ENCODE data around the gene MYL5. TPM values are rescaled to one million over a fixed set of nuclear protein-coding genes. Genes with fewer than 3 reads are reported as not detected.
"Not testable (repeated sequence)": the region's sequence is repeated elsewhere in the genome, so short reads cannot be mapped to it uniquely, and the experiment has no call there.

Gene MYL5
- 27.9 and 29.2 TPM in 2 replicates for total RNA-seq

GRCh38 chr4:674172-675035 is at the start of gene MYL5, which contains the start of gene ATP5ME:
TSS of gene MYL5 (plus strand) at chr4:674542. CDS start at chr4:678027, 3,485 bp downstream.
TSS of gene ATP5ME (minus strand) at chr4:674276. CDS start at chr4:674247, 29 bp downstream.
- intact Hi-C loops (cut with micrococcal nuclease) = loop anchor here (1.0 to 10.0 kb wide), 14 partner anchors 10 to 1860 kb away; partner anchors contain the start of genes DGKQ, FAM193A, PCGF3 and PIGG

- intact Hi-C loops (cut with micrococcal nuclease) = no loop called here
Observed at GRCh38 chr4:624705-625590, 49.4 kb upstream of the MYL5 start, which contains the start of gene PDE6B. TSS of gene PDE6B (plus strand) at chr4:625573. CDS start at chr4:625627, 54 bp downstream.

- intact Hi-C loops (cut with micrococcal nuclease) = no loop called here
Observed at GRCh38 chr4:625631-626161, 48.6 kb upstream of the MYL5 start.

GRCh38 chr4:626201-627091 is 47.9 kb upstream of the MYL5 start:
- intact Hi-C loops (cut with micrococcal nuclease) = no loop called here

- intact Hi-C loops (cut with micrococcal nuclease) = no loop called here
Observed at GRCh38 chr4:627347-628125, 46.8 kb upstream of the MYL5 start.

GRCh38 chr4:628311-628741 is 46.0 kb upstream of the MYL5 start:
- intact Hi-C loops (cut with micrococcal nuclease) = no loop called here

- intact Hi-C loops (cut with micrococcal nuclease) = no loop called here
Observed at GRCh38 chr4:628821-629635, 45.3 kb upstream of the MYL5 start.

GRCh38 chr4:629636-629914 is 44.8 kb upstream of the MYL5 start:
- intact Hi-C loops (cut with micrococcal nuclease) = no loop called here

GRCh38 chr4:629915-630641 is 44.3 kb upstream of the MYL5 start:
- intact Hi-C loops (cut with micrococcal nuclease) = no loop called here

- intact Hi-C loops (cut with micrococcal nuclease) = no loop called here
Observed at GRCh38 chr4:630656-631055, 43.7 kb upstream of the MYL5 start.

- intact Hi-C loops (cut with micrococcal nuclease) = no loop called here
Observed at GRCh38 chr4:632196-632790, 42.0 kb upstream of the MYL5 start.

GRCh38 chr4:632926-633325 is 41.4 kb upstream of the MYL5 start:
- intact Hi-C loops (cut with micrococcal nuclease) = no loop called here

- intact Hi-C loops (cut with micrococcal nuclease) = no loop called here
Observed at GRCh38 chr4:633406-633805, 40.9 kb upstream of the MYL5 start.

GRCh38 chr4:633976-634598 is 40.3 kb upstream of the MYL5 start:
- intact Hi-C loops (cut with micrococcal nuclease) = no loop called here

GRCh38 chr4:634599-634985 is 39.8 kb upstream of the MYL5 start:
- intact Hi-C loops (cut with micrococcal nuclease) = no loop called here

GRCh38 chr4:635066-635835 is 39.1 kb upstream of the MYL5 start:
- intact Hi-C loops (cut with micrococcal nuclease) = not testable (repeated sequence)
